ENCODE results near the gene SORCS1. TPM values are rescaled to one million over a fixed set of nuclear protein-coding genes. Genes with fewer than 3 reads are reported as not detected.

Gene SORCS1
- total and polyA plus RNA-seq, 12 donors = 0.18 to 11.1 (median 1.1) TPM

- no peaks in the 10 kb centered on the region for H3K9me3 ChIP-seq (replicated peaks in 1 of 3)
- H3K36me3 ChIP-seq (replicated peaks in 1 of 2) = no peaks in the 10 kb centered on the region
- DNase-seq = no peak
- no peak overlapping the region for H3K4me3 ChIP-seq
- WGBS, 4 donors = 66 to 100% (median 87%) methylated on average over 1 of the region's 1 CpG
- intact Hi-C loops (cut with DNase I) = no loop called here
- H3K27ac ChIP-seq = no peak overlapping the region
- H3K4me1 ChIP-seq (replicated peaks in 1 of 2) = no peaks in the 10 kb centered on the region
- TF ChIP-seq CTCF (IDR thresholded peaks at IDR 0.05) = no peak
- TF ChIP-seq POLR2A (IDR thresholded peaks at IDR 0.05) = no peak
- no peaks in the 10 kb centered on the region for H3K27me3 ChIP-seq
These were observed 12.4 kb downstream of the SORCS1 start for GRCh38 chr10:107152087-107152486.

- intact Hi-C loops (cut with DNase I) = no loop called here
- 75 to 88% (median 79%) methylated on average over 6 of the region's 6 CpGs for WGBS, 4 donors
- H3K27ac ChIP-seq = no peak overlapping the region
- no peaks in the 10 kb centered on the region for H3K36me3 ChIP-seq (replicated peaks in 1 of 2)
- H3K9me3 ChIP-seq (replicated peaks in 1 of 3) = no peaks in the 10 kb centered on the region
- no peaks in the 10 kb centered on the region for H3K27me3 ChIP-seq
- H3K4me3 ChIP-seq = no peak overlapping the region
- no peaks in the 10 kb centered on the region for H3K4me1 ChIP-seq (replicated peaks in 1 of 2)
- no peak for DNase-seq
- TF ChIP-seq POLR2A (IDR thresholded peaks at IDR 0.05) (no peak), CTCF (IDR thresholded peaks at IDR 0.05) (no peak)
These were observed 15.6 kb downstream of the SORCS1 start for GRCh38 chr10:107148906-107149305.

GRCh38 chr10:107144490-107144889, 20.0 kb downstream of the SORCS1 start:
- Histone ChIP-seq H3K27me3 (no peaks in the 10 kb centered on the region), H3K9me3 (replicated peaks in 1 of 3) (no peaks in the 10 kb centered on the region), H3K36me3 (replicated peaks in 1 of 2) (no peaks in the 10 kb centered on the region), H3K4me1 (replicated peaks in 1 of 2) (no peaks in the 10 kb centered on the region), H3K4me3 (no peak overlapping the region), H3K27ac (no peak overlapping the region)
- intact Hi-C loops (cut with DNase I) = no loop called here
- no peak for DNase-seq
- TF ChIP-seq POLR2A (IDR thresholded peaks at IDR 0.05) = no peak
- TF ChIP-seq CTCF (IDR thresholded peaks at IDR 0.05) = no peak
- WGBS, 4 donors = 23 to 43% (median 33%) methylated on average over 3 to 4 of the region's 4 CpGs

- 52 to 80% (median 75%) methylated on average over 2 of the region's 2 CpGs for WGBS, 4 donors
- intact Hi-C loops (cut with DNase I) = no loop called here
These were observed 22.9 kb downstream of the SORCS1 start for GRCh38 chr10:107141524-107142061.

More at GRCh38 chr10:107141524-107142061, 22.9 kb downstream of the SORCS1 start:
- H3K36me3 ChIP-seq (replicated peaks in 1 of 2) = no peaks in the 10 kb centered on the region
- no peaks in the 10 kb centered on the region for H3K9me3 ChIP-seq (replicated peaks in 1 of 3)
- H3K27ac ChIP-seq = no peak overlapping the region
- peak in 1 of 7 donors; percentile 2 for DNase-seq
- TF ChIP-seq CTCF (IDR thresholded peaks at IDR 0.05) = no peak
- no peak for TF ChIP-seq POLR2A (IDR thresholded peaks at IDR 0.05)
- no peak overlapping the region for H3K4me3 ChIP-seq
- H3K27me3 ChIP-seq = no peaks in the 10 kb centered on the region
- no peaks in the 10 kb centered on the region for H3K4me1 ChIP-seq (replicated peaks in 1 of 2)
